Activated CD4-positive, alpha-beta T cell treated with anti-CD3 and anti-CD28 coated beads, Interleukin-2, amount 10 ng/mL, durations not matched to agents 7 days and 5 days (primary cell): ENCODE results near the gene LEMD3. TPM values are rescaled to one million over a fixed set of nuclear protein-coding genes. Genes with fewer than 3 reads are reported as not detected.

Experiments used
- CTCF ChIA-PET: fragments of 350-600 bp; sonication (Branson Sonifier 250); formaldehyde crosslinking; loops from one replicate; lab custom pipeline; 2021; ENCODE audit warnings: antibody characterized with exemption; lab: Charles Lee
- POLR2A ChIA-PET: fragments of 350-600 bp; sonication (Branson Sonifier 250); formaldehyde crosslinking; loops from one replicate; lab custom pipeline; 2021; ENCODE audit warnings: antibody characterized with exemption; lab: Charles Lee
- DNase-seq: peaks from one replicate; pipeline ENCODE4 v3.0.0-alpha.2; 2020
- H3K27ac Mint-ChIP-seq: one replicate; pipeline ENCODE4 v1.8.0; 2021; ENCODE audit warnings: mild to moderate bottlenecking, moderate library complexity, mixed read lengths
- H3K27me3 Mint-ChIP-seq: one replicate; pipeline ENCODE4 v1.8.0; 2021; ENCODE audit warnings: mixed read lengths
- H3K36me3 Mint-ChIP-seq: one replicate; pipeline ENCODE4 v1.8.0; 2021; ENCODE audit warnings: low read depth, mixed read lengths
- H3K4me1 Mint-ChIP-seq: one replicate; pipeline ENCODE4 v1.8.0; 2021; ENCODE audit warnings: mixed read lengths
- H3K4me3 Mint-ChIP-seq: one replicate; pipeline ENCODE4 v1.8.0; 2021; ENCODE audit warnings: mild to moderate bottlenecking, moderate library complexity, mixed read lengths
- H3K9me3 Mint-ChIP-seq: one replicate; pipeline ENCODE4 v1.8.0; 2021; ENCODE audit warnings: mixed read lengths
- total RNA-seq, 2 experiments: library from RNA; stranded (reverse); gene quantifications; one replicate each; pipeline ENCODE4 v1.2.3, GENCODE V29; 2021

The LEMD3 gene
- total RNA-seq = 10 to 100 TPM; 28.5 to 30.9 TPM

DNA sequence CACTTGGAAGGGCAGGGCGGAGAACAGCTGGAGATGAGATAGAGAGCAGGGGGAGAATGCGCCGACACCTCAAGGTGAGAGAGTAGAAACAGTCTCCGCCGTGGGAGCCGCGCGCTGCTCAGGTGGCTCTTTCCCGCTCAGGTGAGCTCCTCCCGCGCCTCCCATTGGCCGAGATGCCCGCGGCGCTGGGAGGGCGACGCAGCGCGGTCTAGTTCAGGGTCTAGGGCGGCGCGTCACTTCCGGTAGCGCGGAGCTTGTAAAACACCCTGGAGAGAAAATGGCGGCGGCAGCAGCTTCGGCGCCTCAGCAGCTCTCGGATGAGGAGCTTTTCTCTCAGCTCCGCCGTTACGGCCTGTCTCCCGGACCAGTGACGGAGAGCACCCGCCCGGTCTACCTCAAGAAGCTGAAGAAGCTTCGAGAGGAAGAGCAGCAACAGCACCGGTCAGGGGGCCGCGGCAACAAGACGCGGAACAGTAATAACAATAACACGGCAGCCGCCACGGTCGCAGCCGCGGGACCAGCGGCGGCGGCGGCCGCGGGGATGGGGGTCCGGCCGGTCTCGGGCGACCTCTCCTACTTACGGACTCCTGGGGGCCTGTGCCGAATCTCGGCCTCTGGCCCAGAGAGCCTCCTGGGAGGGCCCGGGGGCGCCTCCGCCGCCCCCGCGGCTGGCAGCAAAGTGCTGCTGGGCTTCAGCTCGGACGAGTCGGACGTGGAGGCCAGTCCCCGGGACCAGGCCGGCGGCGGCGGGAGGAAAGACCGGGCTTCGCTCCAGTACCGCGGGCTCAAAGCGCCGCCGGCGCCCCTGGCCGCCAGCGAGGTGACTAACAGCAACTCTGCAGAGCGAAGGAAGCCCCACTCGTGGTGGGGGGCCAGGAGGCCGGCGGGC lies at the start of gene LEMD3:
Gene LEMD3 (plus strand): TSS at position 264 of the 889 bp plus-strand sequence. CDS start 14 bp downstream, at position 278.
- H3K27ac Mint-ChIP-seq = peak within 1 kb of the TSS; percentile 99
- peaks cover 35% of the 10 kb centered on the region for H3K4me1 Mint-ChIP-seq
- H3K36me3 Mint-ChIP-seq = peaks cover 29% of the 10 kb centered on the region
- ChIA-PET CTCF (interaction anchor here (0.5 to 3.2 kb wide), 6 partner anchors 12 to 62 kb away, joined by 3 to 23 read pairs (median 4); no protein-coding TSS in a partner anchor), POLR2A (interaction anchor here (0.7 to 2.3 kb wide), 2 partner anchors 13 to 39 kb away, joined by 3 to 25 read pairs; no protein-coding TSS in a partner anchor)
- peak within 1 kb of the TSS; percentile 89 for H3K4me3 Mint-ChIP-seq
- DNase-seq = peak; percentile 96
- H3K27me3 Mint-ChIP-seq = no peaks in the 10 kb centered on the region
- no peaks in the 10 kb centered on the region for H3K9me3 Mint-ChIP-seq

DNA sequence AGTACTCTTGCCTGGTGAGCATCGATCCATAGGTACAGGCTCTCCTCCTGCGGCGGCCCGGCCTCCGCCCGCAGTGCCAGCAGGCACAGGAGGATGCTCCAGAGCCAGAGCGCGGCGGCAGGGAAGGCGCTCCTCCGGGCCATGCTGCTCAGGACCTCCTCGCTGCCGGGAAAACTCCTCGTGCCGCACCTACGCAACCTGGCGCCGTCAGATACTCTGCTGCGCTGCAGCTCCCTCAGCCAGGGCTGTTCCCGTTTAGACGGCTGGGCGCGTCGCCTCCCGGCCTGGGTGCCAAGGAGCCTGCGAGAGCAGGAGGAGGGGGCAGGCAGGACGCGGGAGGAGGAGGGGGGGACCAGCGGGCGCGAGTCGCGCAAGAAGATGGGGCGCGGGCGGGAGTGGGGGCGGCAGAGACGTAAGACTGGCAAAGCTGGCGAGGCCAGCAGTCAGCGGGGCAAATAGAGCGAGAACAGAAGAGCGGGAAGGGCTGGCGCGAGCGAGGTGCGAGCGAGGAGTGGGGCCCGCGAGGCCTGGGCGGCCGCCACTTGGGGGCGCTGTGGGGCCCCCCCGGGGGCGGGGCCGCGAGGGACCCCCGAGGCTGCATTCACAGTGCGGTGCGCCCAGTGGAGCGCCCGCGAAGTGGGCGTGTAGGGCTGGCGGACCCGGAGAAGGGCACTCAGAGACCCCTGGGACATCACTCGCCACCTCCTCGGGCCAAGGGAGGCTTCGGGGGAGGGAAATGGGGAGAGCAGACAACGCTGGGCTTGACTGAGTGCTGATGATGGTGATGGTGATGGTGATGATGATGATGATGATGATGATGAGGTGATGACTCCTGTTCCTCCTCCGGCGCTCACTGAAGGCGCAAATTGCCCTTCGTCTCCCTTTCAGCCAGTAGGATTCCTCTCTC lies 48.1 kb upstream of the LEMD3 start, which contains the start of gene WIF1:
Gene WIF1 (minus strand): TSS at position 257 of the 907 bp plus-strand sequence. CDS start 114 bp downstream, at position 143.
- Mint-ChIP-seq H3K4me1 (peaks cover 3% of the 10 kb centered on the region), H3K9me3 (no peaks in the 10 kb centered on the region), H3K27ac (no peak within 1 kb of the TSS), H3K27me3 (peaks cover 38% of the 10 kb centered on the region), H3K4me3 (peak within 1 kb of the TSS; percentile 40), H3K36me3 (no peaks in the 10 kb centered on the region)
- no peak for DNase-seq
- POLR2A ChIA-PET = no interaction called here
- CTCF ChIA-PET = interaction anchor here (0.9 kb wide), 1 partner anchor 230 kb away, joined by 3 read pairs; no protein-coding TSS in a partner anchor

- POLR2A ChIA-PET = no interaction called here
- Mint-ChIP-seq H3K9me3 (no peaks in the 10 kb centered on the region), H3K27ac (no peak overlapping the region), H3K27me3 (peaks cover 38% of the 10 kb centered on the region), H3K4me3 (peak overlapping the region; percentile 40), H3K4me1 (peaks cover 3% of the 10 kb centered on the region), H3K36me3 (no peaks in the 10 kb centered on the region)
- no peak for DNase-seq
- CTCF ChIA-PET = no interaction called here
Measured at GRCh38 chr12:65121956-65122469, 47.4 kb upstream of the LEMD3 start.

DNA sequence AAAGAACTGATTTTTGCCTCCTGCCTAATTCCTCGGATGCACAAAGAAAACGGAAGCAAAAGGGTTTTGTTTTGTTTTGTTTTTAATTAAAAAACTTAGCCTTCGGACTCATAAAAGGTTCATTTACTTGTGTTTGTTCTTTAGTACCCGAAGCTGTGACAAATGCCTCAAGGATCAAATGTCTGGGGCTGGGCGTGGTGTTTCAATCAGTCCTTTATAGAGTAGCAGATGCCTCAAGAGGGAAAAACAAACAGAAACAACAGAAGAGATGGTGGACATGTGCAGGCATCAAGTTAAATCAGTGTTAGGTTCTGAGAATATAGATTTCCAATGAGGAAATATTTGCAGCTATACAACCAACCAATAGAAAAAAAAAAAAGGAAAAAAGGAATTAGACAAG lies 46.7 kb upstream of the LEMD3 start:
- no peaks in the 10 kb centered on the region for H3K36me3 Mint-ChIP-seq
- POLR2A ChIA-PET = no interaction called here
- CTCF ChIA-PET = interaction anchor here (0.6 kb wide), 1 partner anchor 1682 kb away, joined by 3 read pairs; no protein-coding TSS in a partner anchor
- H3K9me3 Mint-ChIP-seq = no peaks in the 10 kb centered on the region
- H3K4me1 Mint-ChIP-seq = peaks cover 3% of the 10 kb centered on the region
- H3K4me3 Mint-ChIP-seq = no peak overlapping the region
- no peak for DNase-seq
- H3K27me3 Mint-ChIP-seq = peaks cover 40% of the 10 kb centered on the region
- no peak overlapping the region for H3K27ac Mint-ChIP-seq

DNA sequence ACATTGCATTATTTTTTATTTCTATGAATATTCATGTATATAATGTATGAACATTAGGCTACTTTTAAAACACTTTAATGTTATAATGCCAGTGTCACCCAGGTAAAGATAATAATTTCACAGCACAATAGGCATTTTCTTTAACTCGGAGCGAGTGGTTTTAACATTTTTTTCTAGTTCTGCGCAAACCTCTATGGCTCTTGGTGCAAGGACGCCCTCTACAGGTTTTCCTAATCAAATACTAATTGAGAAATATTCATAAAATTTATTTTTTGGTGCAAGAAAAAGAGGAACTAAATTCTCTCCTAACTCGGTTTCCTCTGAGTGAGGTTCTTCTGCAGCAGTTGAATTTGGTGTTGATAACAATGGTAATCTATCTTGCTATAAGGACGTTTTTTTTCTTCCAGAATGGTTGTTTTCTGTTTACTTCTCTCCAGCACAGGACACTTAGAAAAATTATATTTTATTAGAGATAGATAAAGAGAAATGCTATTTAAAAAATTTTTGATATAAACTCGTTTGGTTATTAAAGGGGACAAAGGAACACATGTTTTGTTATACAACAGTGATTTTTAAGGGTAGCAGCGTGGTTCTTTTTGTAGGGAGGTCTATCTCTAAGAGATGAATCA lies 45.8 kb upstream of the LEMD3 start:
- H3K4me1 Mint-ChIP-seq = peaks cover 3% of the 10 kb centered on the region
- no peaks in the 10 kb centered on the region for H3K9me3 Mint-ChIP-seq
- H3K27me3 Mint-ChIP-seq = peaks cover 36% of the 10 kb centered on the region
- peak; percentile 42 for DNase-seq
- H3K4me3 Mint-ChIP-seq = no peak overlapping the region
- POLR2A ChIA-PET = no interaction called here
- CTCF ChIA-PET = no interaction called here
- no peaks in the 10 kb centered on the region for H3K36me3 Mint-ChIP-seq
- no peak overlapping the region for H3K27ac Mint-ChIP-seq

GRCh38 chr12:65125247-65125646 lies 44.1 kb upstream of the LEMD3 start:
- H3K27ac Mint-ChIP-seq = no peak overlapping the region
- H3K36me3 Mint-ChIP-seq = no peaks in the 10 kb centered on the region
- peaks cover 3% of the 10 kb centered on the region for H3K4me1 Mint-ChIP-seq
- ChIA-PET POLR2A (no interaction called here), CTCF (interaction anchor here (0.6 kb wide), 1 partner anchor 630 kb away, joined by 3 read pairs; no protein-coding TSS in a partner anchor)
- no peak overlapping the region for H3K4me3 Mint-ChIP-seq
- H3K27me3 Mint-ChIP-seq = peaks cover 34% of the 10 kb centered on the region
- H3K9me3 Mint-ChIP-seq = no peaks in the 10 kb centered on the region
- DNase-seq = no peak

GRCh38 chr12:65125975-65126374 lies 43.4 kb upstream of the LEMD3 start:
- ChIA-PET POLR2A (no interaction called here), CTCF (interaction anchor here (0.6 kb wide), 1 partner anchor 630 kb away, joined by 3 read pairs; no protein-coding TSS in a partner anchor)
- H3K36me3 Mint-ChIP-seq = no peaks in the 10 kb centered on the region
- no peak for DNase-seq
- H3K27me3 Mint-ChIP-seq = peaks cover 29% of the 10 kb centered on the region
- H3K9me3 Mint-ChIP-seq = no peaks in the 10 kb centered on the region
- H3K4me3 Mint-ChIP-seq = no peak overlapping the region
- H3K4me1 Mint-ChIP-seq = no peaks in the 10 kb centered on the region
- H3K27ac Mint-ChIP-seq = no peak overlapping the region

- H3K4me1 Mint-ChIP-seq = no peaks in the 10 kb centered on the region
- ChIA-PET POLR2A (no interaction called here), CTCF (no interaction called here)
Measured at GRCh38 chr12:65126482-65126881, 42.9 kb upstream of the LEMD3 start.

DNA sequence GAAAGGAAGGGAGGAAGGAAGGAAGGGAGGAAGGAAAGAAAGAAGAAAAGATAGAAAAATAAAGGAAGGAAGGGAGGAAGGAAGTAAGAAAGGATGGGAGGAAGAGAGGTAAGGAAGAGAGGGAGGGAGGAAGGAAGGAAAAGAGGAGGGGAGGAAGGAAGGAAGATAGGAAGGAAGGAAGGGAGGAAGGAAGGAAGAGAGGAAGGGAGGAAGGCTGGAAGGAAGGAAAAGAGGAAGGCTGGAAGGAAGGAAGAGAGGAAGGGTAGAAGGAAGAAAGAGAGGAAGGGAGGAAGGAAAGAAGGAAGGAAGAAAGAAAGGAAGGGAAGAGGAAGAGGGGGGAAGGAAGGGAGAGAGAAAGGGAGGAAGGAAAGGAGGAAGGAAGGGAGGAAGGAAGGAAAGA lies 35.5 kb upstream of the LEMD3 start:
- H3K4me1 Mint-ChIP-seq = no peaks in the 10 kb centered on the region
- POLR2A ChIA-PET = no interaction called here

More at GRCh38 chr12:65126482-65126881, 42.9 kb upstream of the LEMD3 start:
- H3K27me3 Mint-ChIP-seq = peaks cover 33% of the 10 kb centered on the region
- DNase-seq = no peak
- H3K9me3 Mint-ChIP-seq = no peaks in the 10 kb centered on the region
- H3K36me3 Mint-ChIP-seq = no peaks in the 10 kb centered on the region
- no peak overlapping the region for H3K4me3 Mint-ChIP-seq
- H3K27ac Mint-ChIP-seq = no peak overlapping the region

DNA sequence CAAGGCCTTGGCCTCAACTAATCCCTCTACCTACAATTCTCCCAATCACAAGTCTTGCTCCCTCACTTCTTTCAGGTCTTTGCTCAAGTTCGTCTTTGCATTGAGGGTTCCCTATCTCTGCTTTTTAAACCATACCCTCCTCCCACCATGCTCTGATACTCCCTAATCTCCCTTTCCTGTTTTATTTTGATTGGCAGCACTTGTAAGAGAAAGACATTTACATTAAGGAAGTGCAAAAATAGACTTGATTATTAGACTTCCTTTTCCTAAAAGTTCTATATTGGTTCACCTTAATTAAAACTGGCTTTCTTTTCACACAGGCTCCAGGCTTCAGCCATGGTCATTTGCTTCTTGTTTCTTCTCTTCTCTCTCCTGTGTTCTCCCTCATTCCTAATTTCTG lies 30.0 kb upstream of the LEMD3 start:
- no peak for DNase-seq
- Mint-ChIP-seq H3K27me3 (peaks cover 43% of the 10 kb centered on the region), H3K4me1 (no peaks in the 10 kb centered on the region), H3K9me3 (peaks cover 3% of the 10 kb centered on the region), H3K36me3 (no peaks in the 10 kb centered on the region), H3K27ac (no peak overlapping the region), H3K4me3 (no peak overlapping the region)
- ChIA-PET CTCF (interaction anchor here (0.6 kb wide), 1 partner anchor 28 kb away, joined by 3 read pairs; no protein-coding TSS in a partner anchor), POLR2A (no interaction called here)

More for the DNA sequence above, 35.5 kb upstream of the LEMD3 start:
- Mint-ChIP-seq H3K4me3 (no peak overlapping the region), H3K27me3 (peaks cover 36% of the 10 kb centered on the region), H3K27ac (no peak overlapping the region), H3K9me3 (peaks cover 5% of the 10 kb centered on the region), H3K36me3 (no peaks in the 10 kb centered on the region)
- CTCF ChIA-PET = no interaction called here
- DNase-seq = no peak

GRCh38 chr12:65140738-65141137 lies 28.6 kb upstream of the LEMD3 start:
- Mint-ChIP-seq H3K27me3 (peaks cover 55% of the 10 kb centered on the region), H3K27ac (no peak overlapping the region), H3K36me3 (no peaks in the 10 kb centered on the region), H3K4me1 (no peaks in the 10 kb centered on the region), H3K9me3 (peaks cover 3% of the 10 kb centered on the region), H3K4me3 (no peak overlapping the region)
- CTCF ChIA-PET = no interaction called here
- POLR2A ChIA-PET = no interaction called here
- no peak for DNase-seq
